ENCODE results near the gene MGAT5B.

Gene MGAT5B

GRCh38 chr17:76911299-76912017 lies 43.3 kb downstream of the MGAT5B start:
- no peak for TF ChIP-seq CTCF (IDR thresholded peaks at IDR 0.05)

GRCh38 chr17:76912421-76913164 lies 44.4 kb downstream of the MGAT5B start:
- TF ChIP-seq CTCF (IDR thresholded peaks at IDR 0.05): no peak

- no peak for TF ChIP-seq CTCF (IDR thresholded peaks at IDR 0.05)
Observed at GRCh38 chr17:76914937-76915336, 46.7 kb downstream of the MGAT5B start.

GRCh38 chr17:76915840-76916510 lies 47.8 kb downstream of the MGAT5B start:
- TF ChIP-seq CTCF (IDR thresholded peaks at IDR 0.05): no peak

- no peak for TF ChIP-seq CTCF (IDR thresholded peaks at IDR 0.05)
Observed at GRCh38 chr17:76917829-76918228, 49.6 kb downstream of the MGAT5B start.

GRCh38 chr17:76918811-76919210 lies 50.6 kb downstream of the MGAT5B start:
- TF ChIP-seq CTCF (IDR thresholded peaks at IDR 0.05): no peak

- no peak for TF ChIP-seq CTCF (IDR thresholded peaks at IDR 0.05)
Observed at GRCh38 chr17:76920364-76921139, 52.3 kb downstream of the MGAT5B start.

Data from LNCAP (cell line).